Calu3 (cell line): ENCODE measurements around the gene METAP1D. TPM values are rescaled to one million over a fixed set of nuclear protein-coding genes. Genes with fewer than 3 reads are reported as not detected.
A peak's percentile ranks its signal among the peaks of the same experiment; 100 is the strongest.

Source experiments
- BruUV-seq: library from RNA; stranded (reverse); fragments of 400-500 nt; replicated peaks from 2 replicates; lab custom pipeline; 2021; lab: Mats Ljungman, UMichigan
- CTCF ChIA-PET: fragments of 300-600 bp; sonication (Branson Sonifier 250); formaldehyde crosslinking; loops from one replicate; lab custom pipeline; 2022; ENCODE audit warnings: antibody characterized with exemption; lab: Charles Lee
- DNase-seq: peaks from one replicate; pipeline ENCODE4 v3.0.0; 2022
- H3K27ac Mint-ChIP-seq: one replicate; pipeline ENCODE4 v1.8.0; 2022; ENCODE audit warnings: mixed read lengths; ENCODE audit not compliant: unreplicated experiment
- H3K27me3 Mint-ChIP-seq: one replicate; pipeline ENCODE4 v1.8.0; 2022; ENCODE audit warnings: mixed read lengths; ENCODE audit not compliant: unreplicated experiment
- H3K36me3 Mint-ChIP-seq: one replicate; pipeline ENCODE4 v1.8.0; 2022; ENCODE audit warnings: mild to moderate bottlenecking, moderate library complexity, mixed read lengths; ENCODE audit not compliant: insufficient read depth, unreplicated experiment
- H3K4me1 Mint-ChIP-seq: one replicate; pipeline ENCODE4 v1.8.0; 2022; ENCODE audit warnings: mild to moderate bottlenecking, low read depth, mixed read lengths; ENCODE audit not compliant: unreplicated experiment
- H3K4me3 Mint-ChIP-seq: one replicate; pipeline ENCODE4 v1.8.0; 2022; ENCODE audit warnings: mild to moderate bottlenecking, low read depth, moderate library complexity, mixed read lengths; ENCODE audit not compliant: unreplicated experiment
- H3K9me3 Mint-ChIP-seq: one replicate; pipeline ENCODE4 v1.8.0; 2022; ENCODE audit warnings: low read depth, mixed read lengths; ENCODE audit not compliant: unreplicated experiment
- intact Hi-C: fragments of 100-400 bp; cut with micrococcal nuclease; formaldehyde crosslinking; loops from one replicate; pipeline ENCODE4 v1.10.0; 2022; ENCODE audit not compliant: unreplicated experiment
- total RNA-seq: library from RNA; stranded (reverse); gene quantifications from 2 replicates; pipeline ENCODE4 v1.2.3, GENCODE V29; 2022
- TF ChIP-seq, protein P1 (sequence below): fragments of 200-600 bp; IDR thresholded peaks from one replicate; pipeline ENCODE4 v1.8.0; 2022; ENCODE audit warnings: antibody characterized with exemption; ENCODE audit not compliant: unreplicated experiment

The METAP1D gene
- total RNA-seq, 1 experiment from 2014 or later: 11.0 TPM

- H3K27ac Mint-ChIP-seq: no peak overlapping the region
- intact Hi-C loops: no loop called here
- no peaks in the 10 kb centered on the region for H3K36me3 Mint-ChIP-seq
- no peaks in the 10 kb centered on the region for H3K9me3 Mint-ChIP-seq
- H3K27me3 Mint-ChIP-seq: no peaks in the 10 kb centered on the region
- TF ChIP-seq, protein P1, sequence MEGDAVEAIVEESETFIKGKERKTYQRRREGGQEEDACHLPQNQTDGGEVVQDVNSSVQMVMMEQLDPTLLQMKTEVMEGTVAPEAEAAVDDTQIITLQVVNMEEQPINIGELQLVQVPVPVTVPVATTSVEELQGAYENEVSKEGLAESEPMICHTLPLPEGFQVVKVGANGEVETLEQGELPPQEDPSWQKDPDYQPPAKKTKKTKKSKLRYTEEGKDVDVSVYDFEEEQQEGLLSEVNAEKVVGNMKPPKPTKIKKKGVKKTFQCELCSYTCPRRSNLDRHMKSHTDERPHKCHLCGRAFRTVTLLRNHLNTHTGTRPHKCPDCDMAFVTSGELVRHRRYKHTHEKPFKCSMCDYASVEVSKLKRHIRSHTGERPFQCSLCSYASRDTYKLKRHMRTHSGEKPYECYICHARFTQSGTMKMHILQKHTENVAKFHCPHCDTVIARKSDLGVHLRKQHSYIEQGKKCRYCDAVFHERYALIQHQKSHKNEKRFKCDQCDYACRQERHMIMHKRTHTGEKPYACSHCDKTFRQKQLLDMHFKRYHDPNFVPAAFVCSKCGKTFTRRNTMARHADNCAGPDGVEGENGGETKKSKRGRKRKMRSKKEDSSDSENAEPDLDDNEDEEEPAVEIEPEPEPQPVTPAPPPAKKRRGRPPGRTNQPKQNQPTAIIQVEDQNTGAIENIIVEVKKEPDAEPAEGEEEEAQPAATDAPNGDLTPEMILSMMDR: no peak
- no peak overlapping the region for H3K4me3 Mint-ChIP-seq
- no TSS peak for BruUV-seq
- CTCF ChIA-PET: no interaction called here
- no peak for DNase-seq
- H3K4me1 Mint-ChIP-seq: no peaks in the 10 kb centered on the region
Observed at GRCh38 chr2:172013396-172013795, 13.6 kb downstream of the METAP1D start.

GRCh38 chr2:172021074-172021931 lies 21.6 kb downstream of the METAP1D start:
- peaks cover 13% of the 10 kb centered on the region for H3K4me1 Mint-ChIP-seq
- TF ChIP-seq, protein P1: no peak
- peak; percentile 46 for DNase-seq
- no peaks in the 10 kb centered on the region for H3K9me3 Mint-ChIP-seq
- CTCF ChIA-PET: interaction anchor here (0.6 to 0.7 kb wide), 4 partner anchors 17 to 202 kb away, joined by 3 to 4 read pairs (median 4); no protein-coding TSS in a partner anchor
- BruUV-seq: no TSS peak
- H3K27me3 Mint-ChIP-seq: no peaks in the 10 kb centered on the region
- peak overlapping the region; percentile 6 for H3K27ac Mint-ChIP-seq
- H3K36me3 Mint-ChIP-seq: no peaks in the 10 kb centered on the region
- H3K4me3 Mint-ChIP-seq: peak overlapping the region; percentile 36
- intact Hi-C loops: no loop called here

GRCh38 chr2:172021955-172022354 lies 22.2 kb downstream of the METAP1D start:
- TF ChIP-seq, protein P1: no peak
- H3K27ac Mint-ChIP-seq: peak overlapping the region; percentile 6
- intact Hi-C loops: no loop called here
- H3K36me3 Mint-ChIP-seq: no peaks in the 10 kb centered on the region
- CTCF ChIA-PET: no interaction called here
- BruUV-seq: no TSS peak
- peaks cover 13% of the 10 kb centered on the region for H3K4me1 Mint-ChIP-seq
- no peaks in the 10 kb centered on the region for H3K27me3 Mint-ChIP-seq
- no peak for DNase-seq
- peak overlapping the region; percentile 36 for H3K4me3 Mint-ChIP-seq
- H3K9me3 Mint-ChIP-seq: no peaks in the 10 kb centered on the region

GRCh38 chr2:172031536-172031935 lies 31.8 kb downstream of the METAP1D start:
- no peaks in the 10 kb centered on the region for H3K27me3 Mint-ChIP-seq
- intact Hi-C loops: no loop called here
- H3K9me3 Mint-ChIP-seq: no peaks in the 10 kb centered on the region
- H3K36me3 Mint-ChIP-seq: no peaks in the 10 kb centered on the region
- no peak for DNase-seq
- TF ChIP-seq, protein P1: no peak
- no peak overlapping the region for H3K27ac Mint-ChIP-seq
- CTCF ChIA-PET: no interaction called here
- H3K4me3 Mint-ChIP-seq: no peak overlapping the region
- no peaks in the 10 kb centered on the region for H3K4me1 Mint-ChIP-seq
- BruUV-seq: no TSS peak
